IPS DF 6.9 (cell line): ENCODE measurements around the gene ZNF605.

Experiments used
- DNase-seq: peaks from one replicate; pipeline ENCODE4 v3.0.0-alpha.2; 2013; ENCODE audit warnings: low read depth, low spot score
- H3K27ac ChIP-seq: one replicate; pipeline ENCODE4 v1.5.1; 2013; ENCODE audit warnings: low read length, control low read depth
- H3K27me3 ChIP-seq: 2 replicates; pipeline ENCODE4 v1.6.1; 2013; ENCODE audit warnings: mild to moderate bottlenecking, low read length; ENCODE audit not compliant: control insufficient read depth, insufficient read depth
- H3K36me3 ChIP-seq: 2 replicates; pipeline ENCODE4 v1.6.1; 2013; ENCODE audit warnings: low read length; ENCODE audit not compliant: control insufficient read depth, insufficient read depth
- H3K4me1 ChIP-seq: 2 replicates; pipeline ENCODE4 v1.6.1; 2013; ENCODE audit warnings: low read length; ENCODE audit not compliant: control insufficient read depth, insufficient read depth
- H3K4me3 ChIP-seq: 2 replicates; pipeline ENCODE4 v1.5.1; 2013; ENCODE audit warnings: mild to moderate bottlenecking, low read length
- H3K9me3 ChIP-seq: 2 replicates; pipeline ENCODE4 v1.6.1; 2013; ENCODE audit warnings: low read length, inconsistent platforms; ENCODE audit not compliant: control insufficient read depth, insufficient read depth
- WGBS: extraction: QIAGEN DNeasy Blood & Tissue Kit; methylation state at CpG from one replicate; pipeline ENCODE4 v1.1.7; 2013; ENCODE audit warnings: mixed read lengths, missing lambda C conversion rate; ENCODE audit not compliant: insufficient read length, insufficient coverage; 5-methylcytosine and 5-hydroxymethylcytosine counted together

Gene ZNF605

DNA sequence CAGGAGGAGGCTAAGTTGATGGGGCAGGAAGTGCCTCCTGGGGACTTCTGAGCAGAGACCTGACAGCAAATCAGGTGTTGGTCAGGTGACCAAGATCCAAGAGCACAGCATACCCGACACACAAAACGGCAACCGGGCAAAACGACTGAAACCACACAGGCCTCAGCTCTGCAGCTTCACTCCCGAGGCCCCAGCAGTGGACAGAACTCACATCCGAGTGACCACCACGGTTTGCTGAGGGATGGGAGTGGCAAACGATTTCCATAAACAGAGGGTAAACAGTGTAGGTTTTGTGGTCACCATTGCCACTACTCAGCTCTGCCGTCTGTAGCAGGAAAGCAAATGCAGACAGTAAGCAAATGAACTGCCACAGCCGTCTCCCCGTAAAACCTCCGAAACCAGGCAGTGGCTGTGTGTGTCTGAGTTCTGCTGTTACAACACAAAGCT, 83.1 kb downstream of the ZNF605 start:
- DNase-seq, result no peak
- WGBS, result no CpG with 5 or more reads among the region's 12 CpGs
- Histone ChIP-seq H3K36me3 (peaks cover 14% of the 10 kb centered on the region), H3K9me3 (no peaks in the 10 kb centered on the region), H3K4me3 (no peak overlapping the region), H3K27me3 (no peaks in the 10 kb centered on the region), H3K27ac (no peak overlapping the region), H3K4me1 (no peaks in the 10 kb centered on the region; the same call in 1 of the 2 replicates)

- peaks cover 14% of the 10 kb centered on the region for H3K36me3 ChIP-seq
- no CpG with 5 or more reads among the region's 21 CpGs for WGBS
These were observed 83.8 kb downstream of the ZNF605 start for GRCh38 chr12:132872073-132872855.

GRCh38 chr12:132869551-132869950, 86.6 kb downstream of the ZNF605 start:
- Histone ChIP-seq H3K27ac (no peak overlapping the region), H3K4me1 (no peaks in the 10 kb centered on the region; the same call in 1 of the 2 replicates), H3K9me3 (no peaks in the 10 kb centered on the region), H3K4me3 (no peak overlapping the region), H3K36me3 (peaks cover 13% of the 10 kb centered on the region), H3K27me3 (no peaks in the 10 kb centered on the region)
- no peak for DNase-seq
- WGBS, result no CpG with 5 or more reads among the region's 14 CpGs

More at GRCh38 chr12:132872073-132872855, 83.8 kb downstream of the ZNF605 start:
- Histone ChIP-seq H3K4me1 (no peaks in the 10 kb centered on the region; the same call in 1 of the 2 replicates), H3K9me3 (no peaks in the 10 kb centered on the region), H3K27me3 (no peaks in the 10 kb centered on the region), H3K4me3 (no peak overlapping the region), H3K27ac (no peak overlapping the region)
- no peak for DNase-seq
